Prostate gland (tissue), 2 donors: Measurements from ENCODE around the gene NCR3LG1.

Experiments
- POLR2A ChIP-seq: fragments of 450-650 bp; IDR thresholded peaks from one replicate; pipeline ENCODE4 v1.6.1; 2016; ENCODE audit warnings: antibody characterized with exemption, mild to moderate bottlenecking
- POLR2AphosphoS5 ChIP-seq: sonication (generic); formaldehyde crosslinking; IDR thresholded peaks from one replicate; pipeline ENCODE4 v1.6.1; 2017; ENCODE audit warnings: antibody characterized with exemption
- TF ChIP-seq, protein P1 (sequence below), 4 experiments: fragments of 200-600 bp in 2 of 4; fragments of 450-650 bp in 2 of 4; sonication (generic) in 2 of 4; IDR thresholded peaks; 1 replicate in 3 of 4; 2 replicates in 1 of 4; pipeline ENCODE4 v1.5.1; 2016 to 2019; ENCODE audit warnings: antibody characterized with exemption in 4 of 4, mild to moderate bottlenecking in 2 of 4, moderate library complexity in 2 of 4

DNA sequence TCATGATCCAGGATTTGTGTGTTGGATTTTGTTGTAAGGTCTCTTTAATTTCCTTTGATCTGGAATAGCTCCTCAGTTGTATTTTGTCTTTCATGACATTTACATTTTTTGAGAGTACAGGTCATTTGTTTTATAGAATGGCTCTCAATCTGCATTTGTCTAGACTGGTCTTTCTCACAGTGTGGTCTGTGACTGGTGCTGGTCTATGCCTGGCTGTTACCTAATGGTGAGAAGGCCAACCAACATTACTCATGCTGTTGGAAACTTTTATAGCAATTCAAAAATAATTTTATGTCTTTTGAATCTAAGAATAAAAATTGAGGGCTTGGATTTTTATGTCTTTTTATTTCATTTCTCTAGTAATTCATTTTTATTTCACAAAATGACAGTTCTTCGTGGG lies 3.9 kb upstream of the NCR3LG1 start:
- TF ChIP-seq, protein P1, sequence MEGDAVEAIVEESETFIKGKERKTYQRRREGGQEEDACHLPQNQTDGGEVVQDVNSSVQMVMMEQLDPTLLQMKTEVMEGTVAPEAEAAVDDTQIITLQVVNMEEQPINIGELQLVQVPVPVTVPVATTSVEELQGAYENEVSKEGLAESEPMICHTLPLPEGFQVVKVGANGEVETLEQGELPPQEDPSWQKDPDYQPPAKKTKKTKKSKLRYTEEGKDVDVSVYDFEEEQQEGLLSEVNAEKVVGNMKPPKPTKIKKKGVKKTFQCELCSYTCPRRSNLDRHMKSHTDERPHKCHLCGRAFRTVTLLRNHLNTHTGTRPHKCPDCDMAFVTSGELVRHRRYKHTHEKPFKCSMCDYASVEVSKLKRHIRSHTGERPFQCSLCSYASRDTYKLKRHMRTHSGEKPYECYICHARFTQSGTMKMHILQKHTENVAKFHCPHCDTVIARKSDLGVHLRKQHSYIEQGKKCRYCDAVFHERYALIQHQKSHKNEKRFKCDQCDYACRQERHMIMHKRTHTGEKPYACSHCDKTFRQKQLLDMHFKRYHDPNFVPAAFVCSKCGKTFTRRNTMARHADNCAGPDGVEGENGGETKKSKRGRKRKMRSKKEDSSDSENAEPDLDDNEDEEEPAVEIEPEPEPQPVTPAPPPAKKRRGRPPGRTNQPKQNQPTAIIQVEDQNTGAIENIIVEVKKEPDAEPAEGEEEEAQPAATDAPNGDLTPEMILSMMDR (IDR thresholded peaks at IDR 0.05), result no peak
- TF ChIP-seq POLR2A, result no peak
- no peak for TF ChIP-seq POLR2AphosphoS5
